Caco-2 (cell line): ENCODE results near the gene ACTG1. TPM values are rescaled to one million over a fixed set of nuclear protein-coding genes. Genes with fewer than 3 reads are reported as not detected.

ENCODE experiments used
- BruUV-seq: library from RNA; stranded (reverse); fragments of 400-500 nt; replicated peaks from 2 replicates; lab custom pipeline; 2021; lab: Mats Ljungman, UMichigan
- CTCF ChIA-PET: fragments of 300-600 bp; sonication (Branson Sonifier 250); formaldehyde crosslinking; loops from one replicate; lab custom pipeline; 2022; ENCODE audit warnings: antibody characterized with exemption; lab: Charles Lee
- POLR2A ChIA-PET: fragments of 300-600 bp; sonication (Branson Sonifier 250); formaldehyde crosslinking; loops from one replicate; lab custom pipeline; 2022; ENCODE audit warnings: antibody characterized with exemption; lab: Charles Lee
- DNase-seq, 2 experiments: peaks; one replicate each; pipeline versions ENCODE4 v3.0.0 to v3.0.0-alpha.2; 2020 to 2022
- H3K27me3 ChIP-seq: replicated peaks from 2 replicates; pipeline ENCODE4 v1.6.0; 2011; ENCODE audit warnings: low read length; ENCODE audit not compliant: control insufficient read depth, insufficient read depth
- H3K36me3 ChIP-seq: 2 replicates; pipeline ENCODE4 v1.5.1; 2011; ENCODE audit warnings: low read length; ENCODE audit not compliant: control insufficient read depth, insufficient read depth
- H3K4me1 ChIP-seq: fragments of 250-450 bp; sonication (Bioruptor Pico); 2 replicates; pipeline ENCODE4 v1.5.1; 2020; ENCODE audit warnings: mild to moderate bottlenecking
- H3K4me3 ChIP-seq: 2 replicates; pipeline ENCODE4 v1.5.1; 2011; ENCODE audit warnings: low read depth, mild to moderate bottlenecking, control low read depth, low read length
- H3K9me3 ChIP-seq: fragments of 250-450 bp; sonication (Bioruptor Pico); 2 replicates; pipeline ENCODE4 v1.5.1; 2020; ENCODE audit warnings: mild to moderate bottlenecking, moderate library complexity
- H3K27ac Mint-ChIP-seq: one replicate; pipeline ENCODE4 v1.8.0; 2022; ENCODE audit warnings: mixed read lengths; ENCODE audit not compliant: unreplicated experiment
- H3K27me3 Mint-ChIP-seq: one replicate; pipeline ENCODE4 v1.8.0; 2022; ENCODE audit warnings: mixed read lengths; ENCODE audit not compliant: insufficient read depth, unreplicated experiment
- H3K36me3 Mint-ChIP-seq: one replicate; pipeline ENCODE4 v1.8.0; 2022; ENCODE audit warnings: mild to moderate bottlenecking, mixed read lengths; ENCODE audit not compliant: insufficient read depth, unreplicated experiment
- H3K4me1 Mint-ChIP-seq: one replicate; pipeline ENCODE4 v1.8.0; 2022; ENCODE audit warnings: low read depth, mixed read lengths; ENCODE audit not compliant: unreplicated experiment
- H3K4me3 Mint-ChIP-seq: one replicate; pipeline ENCODE4 v1.8.0; 2022; ENCODE audit warnings: mild to moderate bottlenecking, moderate library complexity, mixed read lengths; ENCODE audit not compliant: unreplicated experiment
- H3K9me3 Mint-ChIP-seq: one replicate; pipeline ENCODE4 v1.8.0; 2022; ENCODE audit warnings: mixed read lengths; ENCODE audit not compliant: unreplicated experiment
- CTCF ChIP-seq, 2 experiments: fragments of 200-600 bp in 1 of 2; IDR thresholded peaks; 1 replicate in 1 of 2; 2 replicates in 1 of 2; pipeline versions ENCODE4 v1.5.1 to v1.8.0; 2011 to 2022; ENCODE audit warnings: antibody characterized with exemption in 1 of 2, control low read depth in 1 of 2, inconsistent platforms in 1 of 2, low read depth in 1 of 2, low read length in 1 of 2, mild to moderate bottlenecking in 1 of 2, moderate library complexity in 1 of 2; ENCODE audit not compliant: insufficient read depth in 1 of 2, severe bottlenecking in 1 of 2, unreplicated experiment in 1 of 2
- intact Hi-C: fragments of 100-400 bp; cut with micrococcal nuclease; formaldehyde crosslinking; loops from one replicate; pipeline ENCODE4 v1.10.0; 2022; ENCODE audit not compliant: unreplicated experiment
- total RNA-seq: library from RNA; stranded (reverse); gene quantifications from 2 replicates; pipeline ENCODE4 v1.2.3, GENCODE V29; 2022

Gene ACTG1
- total RNA-seq, 1 experiment from 2014 or later = 1,436 TPM

- POLR2A ChIA-PET = no interaction called here
Observed at GRCh38 chr17:81546906-81547613, 34.5 kb upstream of the ACTG1 start.

GRCh38 chr17:81545160-81545949 lies 32.8 kb upstream of the ACTG1 start:
- peaks cover 2% of the 10 kb centered on the region for H3K36me3 ChIP-seq

More at GRCh38 chr17:81546906-81547613, 34.5 kb upstream of the ACTG1 start:
- Histone ChIP-seq H3K4me1 (no peaks in the 10 kb centered on the region), H3K27me3 (no peaks in the 10 kb centered on the region), H3K9me3 (no peaks in the 10 kb centered on the region), H3K4me3 (no peak overlapping the region), H3K36me3 (peaks cover 3% of the 10 kb centered on the region)
- Mint-ChIP-seq H3K27me3 (no peaks in the 10 kb centered on the region), H3K4me3 (no peak overlapping the region), H3K9me3 (no peaks in the 10 kb centered on the region), H3K4me1 (no peaks in the 10 kb centered on the region), H3K27ac (no peak overlapping the region), H3K36me3 (peaks cover 48% of the 10 kb centered on the region)
- no peak for TF ChIP-seq CTCF (IDR thresholded peaks at IDR 0.05; ENCODE audit: insufficient read depth in 1 of 2, low read depth in 1 of 2, low read length in 1 of 2, severe bottlenecking in 1 of 2, unreplicated experiment in 1 of 2)
- intact Hi-C loops = no loop called here
- BruUV-seq = no TSS peak
- DNase-seq = no peak
- CTCF ChIA-PET = interaction anchor here (0.8 kb wide), 1 partner anchor 66 kb away, joined by 4 read pairs; no protein-coding TSS in a partner anchor

More at GRCh38 chr17:81545160-81545949, 32.8 kb upstream of the ACTG1 start:
- Mint-ChIP-seq H3K36me3 (peaks cover 48% of the 10 kb centered on the region), H3K4me3 (no peak overlapping the region), H3K27ac (no peak overlapping the region), H3K4me1 (no peaks in the 10 kb centered on the region), H3K27me3 (no peaks in the 10 kb centered on the region), H3K9me3 (no peaks in the 10 kb centered on the region)
- DNase-seq = no peak
- no peaks in the 10 kb centered on the region for H3K9me3 ChIP-seq
- ChIA-PET CTCF (no interaction called here), POLR2A (no interaction called here)
- TF ChIP-seq CTCF (IDR thresholded peaks at IDR 0.05; ENCODE audit: insufficient read depth in 1 of 2, low read depth in 1 of 2, low read length in 1 of 2, severe bottlenecking in 1 of 2, unreplicated experiment in 1 of 2) = no peak
- H3K27me3 ChIP-seq = no peaks in the 10 kb centered on the region
- no peaks in the 10 kb centered on the region for H3K4me1 ChIP-seq
- no TSS peak for BruUV-seq
- intact Hi-C loops = no loop called here
- no peak overlapping the region for H3K4me3 ChIP-seq
